OCI-LY1 (cell line): Measurements from ENCODE around the gene TMEM132C.

ENCODE experiments used
- EZH2 ChIP-seq: fragments of 200-600 bp; sonication (generic), shearing (Covaris generic); IDR thresholded peaks from 2 replicates; pipeline ENCODE4 v1.8.0; 2017; ENCODE audit warnings: borderline replicate concordance, mixed run types, mild to moderate bottlenecking, antibody characterized with exemption, low read length, moderate library complexity, mixed read lengths
- TF ChIP-seq, protein P1 (sequence below): fragments of 200-600 bp; sonication (generic), shearing (Covaris generic); IDR thresholded peaks from 2 replicates; pipeline ENCODE4 v1.5.1; 2017; ENCODE audit warnings: mild to moderate bottlenecking, antibody characterized with exemption, low read length, moderate library complexity, mixed read lengths

DNA sequence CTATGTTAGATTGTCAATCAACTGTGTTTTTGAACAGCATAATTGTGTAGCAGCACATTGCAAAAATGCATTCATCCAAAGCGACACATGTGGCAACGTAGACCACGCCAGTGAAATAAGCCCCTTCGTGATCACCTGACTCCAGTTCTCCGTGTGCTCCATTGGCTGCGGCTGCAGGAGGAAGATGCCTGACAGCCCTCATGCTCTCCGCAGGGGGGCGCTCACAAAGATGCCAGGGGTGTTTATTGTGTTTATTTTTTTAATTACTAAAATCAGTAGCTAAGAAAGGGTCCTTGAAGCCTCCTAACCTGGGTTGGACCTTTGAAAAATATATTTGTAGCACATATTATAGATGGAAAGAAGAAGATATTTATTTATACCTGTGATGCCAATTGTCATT lies 440.5 kb downstream of the TMEM132C start:
- TF ChIP-seq, protein P1, sequence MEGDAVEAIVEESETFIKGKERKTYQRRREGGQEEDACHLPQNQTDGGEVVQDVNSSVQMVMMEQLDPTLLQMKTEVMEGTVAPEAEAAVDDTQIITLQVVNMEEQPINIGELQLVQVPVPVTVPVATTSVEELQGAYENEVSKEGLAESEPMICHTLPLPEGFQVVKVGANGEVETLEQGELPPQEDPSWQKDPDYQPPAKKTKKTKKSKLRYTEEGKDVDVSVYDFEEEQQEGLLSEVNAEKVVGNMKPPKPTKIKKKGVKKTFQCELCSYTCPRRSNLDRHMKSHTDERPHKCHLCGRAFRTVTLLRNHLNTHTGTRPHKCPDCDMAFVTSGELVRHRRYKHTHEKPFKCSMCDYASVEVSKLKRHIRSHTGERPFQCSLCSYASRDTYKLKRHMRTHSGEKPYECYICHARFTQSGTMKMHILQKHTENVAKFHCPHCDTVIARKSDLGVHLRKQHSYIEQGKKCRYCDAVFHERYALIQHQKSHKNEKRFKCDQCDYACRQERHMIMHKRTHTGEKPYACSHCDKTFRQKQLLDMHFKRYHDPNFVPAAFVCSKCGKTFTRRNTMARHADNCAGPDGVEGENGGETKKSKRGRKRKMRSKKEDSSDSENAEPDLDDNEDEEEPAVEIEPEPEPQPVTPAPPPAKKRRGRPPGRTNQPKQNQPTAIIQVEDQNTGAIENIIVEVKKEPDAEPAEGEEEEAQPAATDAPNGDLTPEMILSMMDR: no peak
- TF ChIP-seq EZH2: no peak
